HepG2 (cell line): ENCODE measurements around the gene EREG. TPM values are rescaled to one million over a fixed set of nuclear protein-coding genes. Genes with fewer than 3 reads are reported as not detected.

Experiments used
- ATAC-seq: fragments of 200-7000 bp; cut with Tn5 transposase; 3 replicates; pipeline ENCODE4 v1.9.1; 2020; ENCODE audit warnings: mild to moderate bottlenecking, moderate library complexity
- BruUV-seq: library from RNA; stranded (reverse); fragments of 400-500 nt; replicated peaks from 2 replicates; lab custom pipeline; 2021; lab: Mats Ljungman, UMichigan
- CTCF ChIA-PET: fragments of 300-600 bp; formaldehyde crosslinking; extraction: SDS; loops from one replicate; lab custom pipeline; 2021; ENCODE audit warnings: low total read pairs, inconsistent platforms, low intra/inter-chr PET ratio; lab: Yijun Ruan, JAX
- POLR2A ChIA-PET: fragments of 350-600 bp; sonication (Branson Sonifier 250); formaldehyde crosslinking; loops from one replicate; lab custom pipeline; 2020; ENCODE audit warnings: antibody characterized with exemption, inconsistent platforms; lab: Yijun Ruan, JAX
- DNase-seq: peaks from one replicate; pipeline ENCODE4 v3.0.0-alpha.2; 2015; ENCODE audit warnings: low spot score
- FAIRE-seq: peaks from 3 replicates; lab custom pipeline; 2011; peaks lifted over from hg19 to GRCh38; lab: Jason Lieb, UNC
- H2AFZ ChIP-seq: one replicate; pipeline ENCODE4 v1.6.1; 2011; ENCODE audit warnings: low read length, inconsistent platforms
- H3K27ac ChIP-seq: fragments of 300-600 bp; 3 replicates; pipeline ENCODE4 v1.8.0; 2011; ENCODE audit warnings: mixed run types, mild to moderate bottlenecking, mixed read lengths, low read length, inconsistent platforms; ENCODE audit not compliant: insufficient read depth; ENCODE audit errors: extremely low read length
- H3K27me3 ChIP-seq, 2 experiments: fragments of 200-600 bp in 1 of 2; 2 replicates in 1 of 2; 3 replicates in 1 of 2; pipeline versions ENCODE4 v1.6.0 to v1.8.0; 2011; ENCODE audit warnings: low read length in 2 of 2, mild to moderate bottlenecking in 2 of 2, moderate library complexity in 2 of 2, inconsistent platforms in 1 of 2; ENCODE audit not compliant: insufficient read depth in 2 of 2, control insufficient read depth in 1 of 2
- H3K36me3 ChIP-seq, 2 experiments: fragments of 200-600 bp in 1 of 2; replicated peaks in 1 of 2; 2 replicates in 1 of 2; 3 replicates in 1 of 2; pipeline versions ENCODE4 v1.5.1 to v1.8.0; 2011; ENCODE audit warnings: low read length in 2 of 2, inconsistent platforms in 1 of 2; ENCODE audit not compliant: insufficient read depth in 2 of 2, control insufficient read depth in 1 of 2
- H3K4me1 ChIP-seq: 2 replicates; pipeline ENCODE4 v1.5.1; 2012; ENCODE audit warnings: low read length, inconsistent platforms; ENCODE audit not compliant: insufficient read depth
- H3K4me2 ChIP-seq: 2 replicates; pipeline ENCODE4 v1.6.0; 2011; ENCODE audit warnings: low read depth, low read length, inconsistent platforms
- H3K4me3 ChIP-seq, 3 experiments: fragments of 200-600 bp in 1 of 3; sonication (generic), shearing (Covaris generic) in 1 of 3; replicated peaks in 1 of 3; 2 replicates each; pipeline ENCODE4 v1.5.1; 2011 to 2016; ENCODE audit warnings: low read length in 3 of 3, inconsistent platforms in 2 of 3, low read depth in 2 of 3, mild to moderate bottlenecking in 2 of 3, control low read depth in 1 of 3, mixed read lengths in 1 of 3; ENCODE audit not compliant: insufficient read depth in 1 of 3
- H3K79me2 ChIP-seq: one replicate; pipeline ENCODE4 v1.6.1; 2011; ENCODE audit warnings: low read length, inconsistent platforms; ENCODE audit not compliant: insufficient read depth
- H3K9ac ChIP-seq: 2 replicates; pipeline ENCODE4 v1.6.0; 2011; ENCODE audit warnings: mild to moderate bottlenecking, low read depth, low read length, inconsistent platforms; ENCODE audit not compliant: insufficient read depth
- H3K9me3 ChIP-seq: 2 replicates; pipeline ENCODE4 v1.5.1; 2012; ENCODE audit warnings: mild to moderate bottlenecking, low read length
- H4K20me1 ChIP-seq: 2 replicates; pipeline ENCODE4 v1.6.0; 2011; ENCODE audit warnings: inconsistent platforms, mild to moderate bottlenecking, low read length, moderate library complexity; ENCODE audit not compliant: insufficient read depth
- CAMTA2 ChIP-seq: sonication (generic); formaldehyde crosslinking; IDR thresholded peaks from 2 replicates; pipeline ENCODE4 v1.4.0; 2020; ENCODE audit warnings: mild to moderate bottlenecking, missing genetic modification reagents, borderline replicate concordance
- CCAR2 ChIP-seq: fragments of 200-400 bp; formaldehyde crosslinking; optimal IDR thresholded peaks from 2 replicates; pipeline ENCODE3; 2018; ENCODE audit warnings: low read depth, mild to moderate bottlenecking, low read length, moderate library complexity
- EP300 ChIP-seq, 3 experiments: sonication (generic) in 1 of 3; formaldehyde crosslinking in 1 of 3; IDR thresholded peaks; 2 replicates each; pipeline versions ENCODE4 v1.5.1 to v1.6.1; 2011 to 2020; ENCODE audit warnings: low read depth in 2 of 3, low read length in 2 of 3, borderline replicate concordance in 1 of 3, improper control_type of control experiment in 1 of 3, mild to moderate bottlenecking in 1 of 3, missing genetic modification reagents in 1 of 3, moderate library complexity in 1 of 3
- FOXJ3 ChIP-seq: sonication (generic); formaldehyde crosslinking; IDR thresholded peaks from 2 replicates; pipeline ENCODE4 v1.4.0; 2020; ENCODE audit warnings: missing genetic modification reagents, mild to moderate bottlenecking, borderline replicate concordance
- HNRNPLL ChIP-seq: fragments of 200-400 bp; formaldehyde crosslinking; IDR thresholded peaks from 2 replicates; pipeline ENCODE4 v1.6.1; 2017; ENCODE audit warnings: mild to moderate bottlenecking, low read depth, low read length; ENCODE audit not compliant: poor library complexity, severe bottlenecking
- MEIS2 ChIP-seq: sonication (generic); formaldehyde crosslinking; IDR thresholded peaks from 2 replicates; pipeline ENCODE4 v1.9.0; 2021; ENCODE audit warnings: mild to moderate bottlenecking, missing genetic modification reagents
- PPARG ChIP-seq: conservative IDR thresholded peaks from 2 replicates; pipeline ENCODE4 v1.6.1; 2016; ENCODE audit warnings: missing biosample characterization, missing genetic modification reagents
- SPEN ChIP-seq: sonication (generic); formaldehyde crosslinking; IDR thresholded peaks from 2 replicates; pipeline ENCODE4 v1.5.1; 2020; ENCODE audit warnings: low read depth, mild to moderate bottlenecking, missing genetic modification reagents
- ZC3H4 ChIP-seq: sonication (generic); formaldehyde crosslinking; IDR thresholded peaks from 2 replicates; pipeline ENCODE4 v1.4.0; 2020; ENCODE audit warnings: missing genetic modification reagents, borderline replicate concordance
- ZKSCAN8 ChIP-seq: IDR thresholded peaks from 2 replicates; pipeline ENCODE4 v1.6.1; 2016; ENCODE audit warnings: borderline replicate concordance, missing genetic modification reagents, missing compliant biosample characterization
- ZNF547 ChIP-seq: sonication (generic); formaldehyde crosslinking; IDR thresholded peaks from 2 replicates; pipeline ENCODE4 v1.5.1; 2020; ENCODE audit warnings: mild to moderate bottlenecking, missing genetic modification reagents
- ZNF549 ChIP-seq: sonication (generic); formaldehyde crosslinking; IDR thresholded peaks from 2 replicates; pipeline ENCODE4 v1.5.0; 2020; ENCODE audit warnings: missing genetic modification reagents
- ZNF605 ChIP-seq: sonication (generic); formaldehyde crosslinking; IDR thresholded peaks from 2 replicates; pipeline ENCODE4 v1.8.0; 2022; ENCODE audit warnings: mild to moderate bottlenecking, missing genetic modification reagents
- WGBS: methylation state at CpG from one replicate; pipeline ENCODE4 v1.1.6; 2017; ENCODE audit warnings: low lambda C conversion rate; 5-methylcytosine and 5-hydroxymethylcytosine counted together
- in situ Hi-C: cut with HindIII; loops from 2 replicates; pipeline ENCODE4 v1.10.0; 2017; ENCODE audit warnings: low pct_unique_long_range_greater_than_20kb; ENCODE audit not compliant: extremely low pct_ligation_motif_present
- intact Hi-C: fragments of 100-400 bp; cut with micrococcal nuclease; formaldehyde crosslinking; loops from one replicate; pipeline ENCODE4 v1.10.0; 2022; ENCODE audit not compliant: unreplicated experiment
- polyA plus RNA-seq, 8 experiments: library from polyadenylated mRNA; depleted of rRNA in 3 of 8; stranded (reverse) in 7 of 8; unstranded in 1 of 8; fragments of >200 nt; fragmentation: Illumina TruSeq in 4 of 8; extraction: Trizol in 4 of 8; gene quantifications; 2 replicates each; pipeline versions ENCODE4 v1.2.1 to v1.2.3, GENCODE V29; 2011 to 2016; ENCODE audit warnings: low read depth in 4 of 8, missing spikeins in 1 of 8, mixed read lengths in 1 of 8; ENCODE audit not compliant: insufficient read depth in 1 of 8
- total RNA-seq, 5 experiments: library from RNA; depleted of rRNA; stranded (reverse); fragments of >200 nt; fragmentation: Illumina TruSeq; extraction: Trizol; gene quantifications; 2 replicates each; pipeline ENCODE4 v1.2.3, GENCODE V29; 2016; ENCODE audit warnings: low read depth in 1 of 5
- TF ChIP-seq, protein P1 (sequence below): sonication (generic); formaldehyde crosslinking; IDR thresholded peaks from 2 replicates; pipeline ENCODE4 v1.4.0; 2020; ENCODE audit warnings: missing genetic modification reagents
- TF ChIP-seq, protein P2 (sequence below): sonication (generic); formaldehyde crosslinking; IDR thresholded peaks from 2 replicates; pipeline ENCODE4 v1.5.1; 2020; ENCODE audit warnings: mild to moderate bottlenecking, missing genetic modification reagents, borderline replicate concordance

The EREG gene
- total and polyA plus RNA-seq, 2 of the 13 experiments (the other 11 are each of a cell fraction or from before 2014, with no cell fraction given) = 0.11 to 0.13 TPM

DNA sequence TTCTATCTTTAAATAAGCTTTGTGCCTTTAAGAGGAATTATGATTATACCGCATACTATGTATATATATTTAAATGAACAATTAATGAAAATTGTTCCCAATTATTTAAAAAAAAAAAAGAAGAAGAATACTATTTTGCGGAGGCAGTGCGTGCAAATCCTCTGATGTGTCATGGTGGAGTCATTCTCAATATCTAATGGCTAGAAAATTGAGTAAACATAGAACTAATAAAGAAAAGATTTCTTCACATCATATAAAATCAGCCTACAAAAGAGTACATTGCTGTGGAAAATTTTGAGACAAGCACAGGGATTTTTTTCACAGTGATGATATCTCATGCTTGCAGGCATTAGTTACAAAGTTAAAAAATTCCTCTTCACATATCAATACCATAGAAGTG lies 2.6 kb upstream of the EREG start:
- WGBS = 90% methylated on average over 3 of the region's 3 CpGs
- CTCF ChIA-PET = no interaction called here
- H4K20me1 ChIP-seq = no peaks in the 10 kb centered on the region
- H3K9me3 ChIP-seq = no peaks in the 10 kb centered on the region
- no peak overlapping the region for H3K4me3 ChIP-seq
- BruUV-seq = no TSS peak
- FAIRE-seq (no peak), ATAC-seq (no peak), DNase-seq (no peak)
- no peak overlapping the region for H2AFZ ChIP-seq
- H3K4me2 ChIP-seq = no peak overlapping the region
- H3K79me2 ChIP-seq = no peaks in the 10 kb centered on the region
- H3K4me1 ChIP-seq = no peaks in the 10 kb centered on the region
- H3K9ac ChIP-seq = no peak overlapping the region
- in situ Hi-C loops = no loop called here
- intact Hi-C loops = no loop called here
- no peaks in the 10 kb centered on the region for H3K36me3 ChIP-seq
- H3K27me3 ChIP-seq = peaks cover 0 to 22% of the 10 kb centered on the region in 2 experiments; a peak in 3 of 5 replicates
- no peak for TF ChIP-seq HNRNPLL
- TF ChIP-seq FOXJ3 (CRISPR knock-in tag) = no peak
- no peak for TF ChIP-seq EP300 (IDR thresholded peaks at IDR 0.05; ENCODE audit: low read depth in 2 of 2, low read length in 2 of 2)
- TF ChIP-seq EP300 (CRISPR knock-in tag; IDR thresholded peaks at IDR 0.05; ENCODE audit: borderline replicate concordance) = no peak
- TF ChIP-seq, protein P1, sequence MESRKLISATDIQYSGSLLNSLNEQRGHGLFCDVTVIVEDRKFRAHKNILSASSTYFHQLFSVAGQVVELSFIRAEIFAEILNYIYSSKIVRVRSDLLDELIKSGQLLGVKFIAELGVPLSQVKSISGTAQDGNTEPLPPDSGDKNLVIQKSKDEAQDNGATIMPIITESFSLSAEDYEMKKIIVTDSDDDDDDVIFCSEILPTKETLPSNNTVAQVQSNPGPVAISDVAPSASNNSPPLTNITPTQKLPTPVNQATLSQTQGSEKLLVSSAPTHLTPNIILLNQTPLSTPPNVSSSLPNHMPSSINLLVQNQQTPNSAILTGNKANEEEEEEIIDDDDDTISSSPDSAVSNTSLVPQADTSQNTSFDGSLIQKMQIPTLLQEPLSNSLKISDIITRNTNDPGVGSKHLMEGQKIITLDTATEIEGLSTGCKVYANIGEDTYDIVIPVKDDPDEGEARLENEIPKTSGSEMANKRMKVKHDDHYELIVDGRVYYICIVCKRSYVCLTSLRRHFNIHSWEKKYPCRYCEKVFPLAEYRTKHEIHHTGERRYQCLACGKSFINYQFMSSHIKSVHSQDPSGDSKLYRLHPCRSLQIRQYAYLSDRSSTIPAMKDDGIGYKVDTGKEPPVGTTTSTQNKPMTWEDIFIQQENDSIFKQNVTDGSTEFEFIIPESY (CRISPR knock-in tag) = no peak
- TF ChIP-seq, all 625 proteins: peak for 0
- no peak overlapping the region for H3K27ac ChIP-seq
- POLR2A ChIA-PET = no interaction called here

DNA sequence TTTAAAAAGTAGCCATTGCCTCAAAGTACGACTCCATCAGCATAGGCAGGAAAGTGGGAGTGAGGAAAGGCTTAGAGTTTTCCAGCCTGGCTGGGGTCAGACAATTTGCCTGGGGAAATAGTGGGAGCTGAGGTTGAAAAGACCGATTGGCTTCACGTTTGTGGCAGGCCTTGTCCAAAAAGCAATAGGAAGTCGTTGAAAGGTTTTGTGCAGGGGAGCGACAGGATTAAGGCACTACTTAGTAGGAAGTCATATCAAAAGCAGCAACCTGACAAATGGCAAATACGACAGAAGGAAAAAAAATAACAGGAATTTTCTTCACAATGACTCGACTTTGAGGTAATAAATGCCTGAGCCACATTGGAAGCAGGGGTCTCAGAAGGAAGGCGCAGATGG lies 691 bp upstream of the EREG start:
- BruUV-seq = no TSS peak
- no peak overlapping the region for H3K27ac ChIP-seq
- no peak for FAIRE-seq
- no peak for ATAC-seq
- ChIA-PET POLR2A (no interaction called here), CTCF (no interaction called here)
- H3K27me3 ChIP-seq = peaks cover 0 to 22% of the 10 kb centered on the region in 2 experiments; a peak in 3 of 5 replicates
- H3K9me3 ChIP-seq = no peaks in the 10 kb centered on the region
- H3K4me3 ChIP-seq = no peak overlapping the region
- H4K20me1 ChIP-seq = no peaks in the 10 kb centered on the region
- 47% methylated on average over 8 of the region's 8 CpGs for WGBS
- in situ Hi-C loops = no loop called here
- H3K4me1 ChIP-seq = no peaks in the 10 kb centered on the region
- no peak for DNase-seq
- no peak overlapping the region for H3K9ac ChIP-seq
- intact Hi-C loops = no loop called here
- no peak overlapping the region for H3K4me2 ChIP-seq
- H3K36me3 ChIP-seq = no peaks in the 10 kb centered on the region
- no peaks in the 10 kb centered on the region for H3K79me2 ChIP-seq
- no peak overlapping the region for H2AFZ ChIP-seq
- no peak for TF ChIP-seq SPEN (CRISPR knock-in tag)
- TF ChIP-seq, protein P2, sequence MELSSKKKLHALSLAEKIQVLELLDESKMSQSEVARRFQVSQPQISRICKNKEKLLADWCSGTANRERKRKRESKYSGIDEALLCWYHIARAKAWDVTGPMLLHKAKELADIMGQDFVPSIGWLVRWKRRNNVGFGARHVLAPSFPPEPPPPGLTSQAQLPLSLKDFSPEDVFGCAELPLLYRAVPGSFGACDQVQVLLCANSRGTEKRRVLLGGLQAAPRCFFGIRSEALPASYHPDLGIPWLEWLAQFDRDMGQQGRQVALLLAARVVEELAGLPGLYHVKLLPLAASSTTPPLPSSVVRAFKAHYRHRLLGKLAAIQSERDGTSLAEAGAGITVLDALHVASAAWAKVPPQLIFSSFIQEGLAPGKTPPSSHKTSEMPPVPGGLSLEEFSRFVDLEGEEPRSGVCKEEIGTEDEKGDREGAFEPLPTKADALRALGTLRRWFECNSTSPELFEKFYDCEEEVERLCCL = no peak
- no peak for TF ChIP-seq CAMTA2 (CRISPR knock-in tag)
- no peak for TF ChIP-seq PPARG (CRISPR knock-in tag)
- no peak for TF ChIP-seq ZNF547
- no peak for TF ChIP-seq ZNF549 (CRISPR knock-in tag)
- TF ChIP-seq MEIS2 (CRISPR knock-in tag) = no peak
- no peak for TF ChIP-seq ZKSCAN8 (CRISPR knock-in tag)
- TF ChIP-seq CCAR2 = no peak
- TF ChIP-seq ZNF605 = no peak
- no peak for TF ChIP-seq ZC3H4 (CRISPR knock-in tag)
